Mesenchymal stem cell (in vitro differentiated cells and primary cell): ENCODE data around the gene POTEH.
"Not testable (repeated sequence)": the region's sequence is repeated elsewhere in the genome, so short reads cannot be mapped to it uniquely, and the experiment has no call there.

Experiments used
- DNase-seq: peaks from one replicate; pipeline ENCODE4 v3.0.0-alpha.2; 2013
- H2AFZ ChIP-seq: one replicate; pipeline ENCODE4 v1.6.1; 2013; ENCODE audit warnings: low read depth, mild to moderate bottlenecking, control low read depth, inconsistent platforms, low read length, moderate library complexity
- H2AK5ac ChIP-seq: 2 replicates; pipeline ENCODE4 v1.6.1; 2013; ENCODE audit warnings: low read length, moderate library complexity, mild to moderate bottlenecking, inconsistent platforms; ENCODE audit not compliant: severe bottlenecking
- H2BK120ac ChIP-seq: one replicate; pipeline ENCODE4 v1.6.1; 2013; ENCODE audit warnings: low read depth, mild to moderate bottlenecking, inconsistent platforms, low read length, moderate library complexity
- H2BK12ac ChIP-seq, 2 experiments: one replicate each; pipeline ENCODE4 v1.6.1; 2013; ENCODE audit warnings: inconsistent platforms in 2 of 2, low read length in 2 of 2, mild to moderate bottlenecking in 2 of 2, moderate library complexity in 2 of 2, control low read depth in 1 of 2
- H2BK15ac ChIP-seq: one replicate; pipeline ENCODE4 v1.6.1; 2013; ENCODE audit warnings: mild to moderate bottlenecking, low read depth, inconsistent platforms; ENCODE audit not compliant: poor library complexity, severe bottlenecking
- H2BK5ac ChIP-seq: 2 replicates; pipeline ENCODE4 v1.6.1; 2013; ENCODE audit warnings: low read depth, mild to moderate bottlenecking, low read length, control low read depth, inconsistent platforms; ENCODE audit not compliant: poor library complexity, severe bottlenecking
- H3K14ac ChIP-seq, 2 experiments: one replicate each; pipeline ENCODE4 v1.6.1; 2013; ENCODE audit warnings: inconsistent platforms in 2 of 2, low read length in 2 of 2, control low read depth in 1 of 2, mild to moderate bottlenecking in 1 of 2, moderate library complexity in 1 of 2
- H3K18ac ChIP-seq, 2 experiments: one replicate each; pipeline ENCODE4 v1.6.1; 2013; ENCODE audit warnings: inconsistent platforms in 2 of 2, low read length in 2 of 2, control low read depth in 1 of 2, low read depth in 1 of 2, mild to moderate bottlenecking in 1 of 2
- H3K23ac ChIP-seq, 2 experiments: one replicate each; pipeline ENCODE4 v1.6.1; 2013; ENCODE audit warnings: inconsistent platforms in 2 of 2, low read length in 2 of 2, mild to moderate bottlenecking in 2 of 2, moderate library complexity in 2 of 2, control low read depth in 1 of 2
- H3K27ac ChIP-seq: 2 replicates; pipeline ENCODE4 v1.5.1; 2013; ENCODE audit warnings: mild to moderate bottlenecking, moderate library complexity, low read length, control low read depth, inconsistent platforms; ENCODE audit not compliant: poor library complexity, severe bottlenecking
- H3K27me3 ChIP-seq, 2 experiments: 2 replicates each; pipeline versions ENCODE4 v1.6.1 to v1.7.0; 2013; ENCODE audit warnings: low read length in 2 of 2, mild to moderate bottlenecking in 2 of 2, moderate library complexity in 2 of 2, control low read depth in 1 of 2, inconsistent platforms in 1 of 2; ENCODE audit not compliant: control insufficient read depth in 1 of 2, insufficient read depth in 1 of 2
- H3K36me3 ChIP-seq, 2 experiments: 2 replicates each; pipeline versions ENCODE4 v1.6.1 to v1.7.0; 2013; ENCODE audit warnings: low read length in 2 of 2, control low read depth in 1 of 2, inconsistent platforms in 1 of 2, low read depth in 1 of 2, mild to moderate bottlenecking in 1 of 2; ENCODE audit not compliant: insufficient read depth in 2 of 2, control insufficient read depth in 1 of 2
- H3K4ac ChIP-seq, 2 experiments: one replicate each; pipeline ENCODE4 v1.6.1; 2013; ENCODE audit warnings: inconsistent platforms in 2 of 2, low read length in 2 of 2, mild to moderate bottlenecking in 2 of 2, moderate library complexity in 2 of 2, control low read depth in 1 of 2, low read depth in 1 of 2
- H3K4me1 ChIP-seq: 2 replicates; pipeline ENCODE4 v1.6.1; 2013; ENCODE audit warnings: low read depth, low read length, control low read depth; ENCODE audit not compliant: control insufficient read depth, insufficient read depth
- H3K4me2 ChIP-seq: 2 replicates; pipeline ENCODE4 v1.6.1; 2013; ENCODE audit warnings: low read length, mild to moderate bottlenecking, inconsistent platforms; ENCODE audit not compliant: poor library complexity, severe bottlenecking
- H3K4me3 ChIP-seq, 2 experiments: 2 replicates each; pipeline versions ENCODE4 v1.5.1 to v1.7.0; 2013; ENCODE audit warnings: low read length in 2 of 2, mild to moderate bottlenecking in 2 of 2, control low read depth in 1 of 2, low read depth in 1 of 2; ENCODE audit not compliant: insufficient read depth in 1 of 2
- H3K79me1 ChIP-seq: replicated peaks from 2 replicates; pipeline ENCODE4 v1.6.1; 2013; ENCODE audit warnings: mild to moderate bottlenecking, control low read depth, low read length, inconsistent platforms; ENCODE audit not compliant: poor library complexity, severe bottlenecking
- H3K9ac ChIP-seq: 2 replicates; pipeline ENCODE4 v1.7.0; 2013; ENCODE audit warnings: mild to moderate bottlenecking, low read length, moderate library complexity
- H3K9me3 ChIP-seq: 2 replicates; pipeline ENCODE4 v1.7.0; 2013; ENCODE audit warnings: mild to moderate bottlenecking, low read length; ENCODE audit not compliant: control insufficient read depth
- H4K8ac ChIP-seq: one replicate; pipeline ENCODE4 v1.6.1; 2013; ENCODE audit warnings: inconsistent platforms, mild to moderate bottlenecking, low read length, moderate library complexity
- H4K91ac ChIP-seq: one replicate; pipeline ENCODE4 v1.6.1; 2013; ENCODE audit warnings: mild to moderate bottlenecking, low read length, inconsistent platforms
- WGBS: methylation state at CpG from one replicate; pipeline ENCODE4 v1.1.7; 2013; ENCODE audit warnings: mixed read lengths; 5-methylcytosine and 5-hydroxymethylcytosine counted together

The POTEH gene

DNA sequence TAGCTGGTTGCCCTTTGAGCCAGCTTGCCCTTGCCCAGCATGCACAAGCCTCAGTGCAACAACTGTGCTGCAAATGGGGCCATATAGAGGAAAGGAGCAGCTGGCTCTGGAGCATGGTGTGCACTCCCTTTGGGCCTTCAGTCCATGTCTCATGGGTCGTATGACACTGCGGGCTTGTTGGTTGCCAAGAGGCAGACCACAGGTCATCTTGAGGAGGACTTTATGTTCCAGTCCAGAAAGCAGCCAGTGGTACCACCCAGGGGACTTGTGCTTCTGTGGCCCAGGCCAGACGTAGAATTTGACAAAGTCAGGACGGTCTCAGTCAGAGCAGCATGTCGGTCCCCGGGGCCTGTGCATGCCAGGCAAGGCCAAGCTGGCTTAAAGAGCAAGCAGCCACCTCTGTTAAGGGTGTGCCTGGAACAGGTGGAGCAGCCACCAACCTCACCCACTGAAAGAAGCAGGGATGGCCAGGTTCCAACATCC is 49.1 kb downstream of the POTEH start:
- not testable (repeated sequence) for H3K14ac ChIP-seq, H4K8ac ChIP-seq, H3K18ac ChIP-seq, H3K27ac ChIP-seq, H2BK12ac ChIP-seq, H2BK120ac ChIP-seq, DNase-seq, H3K4me1 ChIP-seq, H3K4me2 ChIP-seq, H3K79me1 ChIP-seq, H3K9ac ChIP-seq, H3K27me3 ChIP-seq, H3K4me3 ChIP-seq, H2AFZ ChIP-seq, H3K4ac ChIP-seq, H2BK15ac ChIP-seq, H2BK5ac ChIP-seq, H3K36me3 ChIP-seq, H3K9me3 ChIP-seq, H2AK5ac ChIP-seq, H4K91ac ChIP-seq, H3K23ac ChIP-seq
- WGBS = no CpG with 5 or more reads among the region's 6 CpGs

DNA sequence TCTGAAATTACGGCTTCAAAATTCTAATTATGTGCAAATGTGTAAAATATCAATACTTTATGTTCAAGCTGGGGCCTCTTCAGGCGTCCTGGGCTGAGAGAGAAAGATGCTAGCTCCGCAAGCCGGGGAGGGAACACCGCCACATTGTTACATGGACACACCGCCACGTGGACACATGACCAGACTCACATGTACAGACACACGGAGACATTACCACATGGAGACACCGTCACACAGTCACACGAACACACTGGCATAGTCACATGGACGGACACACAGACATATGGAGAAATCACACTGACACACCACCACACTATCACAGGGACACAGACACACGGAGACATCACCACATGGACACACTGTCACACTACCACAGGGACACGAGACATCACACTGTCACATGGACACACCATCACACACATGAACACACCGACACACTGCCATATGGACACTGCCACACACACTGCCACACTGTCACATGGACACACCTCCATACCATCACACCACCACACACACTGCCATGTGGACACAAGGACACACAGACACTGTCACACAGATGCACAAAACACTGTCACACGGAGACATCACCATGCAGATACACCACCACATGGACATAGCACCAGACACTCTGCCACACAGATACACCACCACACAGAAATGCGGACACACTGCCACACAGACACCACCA is 58.0 kb downstream of the POTEH start:
- H3K23ac ChIP-seq, H4K91ac ChIP-seq, H3K14ac ChIP-seq, H4K8ac ChIP-seq, H3K27me3 ChIP-seq, H3K9me3 ChIP-seq, H3K4ac ChIP-seq, H2BK120ac ChIP-seq, H2BK12ac ChIP-seq, H2BK15ac ChIP-seq, H3K9ac ChIP-seq, H2AK5ac ChIP-seq, H3K79me1 ChIP-seq, DNase-seq, H2BK5ac ChIP-seq, H3K27ac ChIP-seq, H3K4me2 ChIP-seq, H3K18ac ChIP-seq, H2AFZ ChIP-seq, H3K4me1 ChIP-seq, H3K4me3 ChIP-seq, H3K36me3 ChIP-seq: not testable (repeated sequence)
- 62% methylated on average over 10 of the region's 16 CpGs for WGBS

DNA sequence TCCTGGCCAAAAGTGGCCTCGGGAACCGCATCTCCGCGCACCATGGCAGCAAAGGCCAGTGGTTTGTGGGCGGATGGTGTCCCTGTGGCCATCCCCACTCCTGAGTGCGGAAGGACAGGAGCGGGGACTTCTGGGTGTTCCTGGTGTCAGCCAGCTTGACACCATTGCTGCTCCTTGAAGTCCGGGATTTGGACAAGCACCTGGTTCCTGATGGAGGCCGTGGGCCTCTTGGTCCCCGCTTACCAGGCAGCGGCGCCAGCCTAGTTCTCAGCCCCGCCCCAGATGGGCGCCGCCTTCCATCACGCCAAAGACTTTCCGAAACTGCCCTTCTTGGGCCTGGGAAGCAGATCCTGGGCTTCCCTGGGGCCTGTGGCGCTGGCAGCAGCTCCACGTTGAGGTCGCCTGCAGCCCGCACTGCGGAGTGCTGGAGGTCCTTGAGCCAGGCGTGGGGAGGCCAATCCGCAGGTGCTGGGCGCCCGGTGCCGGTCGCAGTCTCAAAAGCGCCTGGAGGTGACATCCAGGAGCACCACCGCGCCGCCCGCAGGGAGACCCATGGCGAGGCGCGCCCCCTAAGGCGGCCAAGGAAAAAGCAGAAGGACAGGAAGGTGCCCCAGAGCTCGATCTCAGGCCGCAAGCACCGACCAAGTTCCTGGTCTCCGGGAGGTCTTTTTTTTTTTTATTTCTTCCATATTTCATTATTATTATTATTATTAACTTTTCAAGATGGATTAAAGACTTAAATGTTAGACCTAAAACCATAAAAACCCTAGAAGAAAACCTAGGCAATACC is 59.5 kb downstream of the POTEH start:
- not testable (repeated sequence) for H2BK15ac ChIP-seq, H2BK120ac ChIP-seq, H4K8ac ChIP-seq, H2AK5ac ChIP-seq, H2BK12ac ChIP-seq, H3K14ac ChIP-seq, H3K4me1 ChIP-seq, DNase-seq, H3K36me3 ChIP-seq, H3K18ac ChIP-seq, H2BK5ac ChIP-seq, H3K9ac ChIP-seq, H3K4ac ChIP-seq, H3K27me3 ChIP-seq, H4K91ac ChIP-seq, H3K4me3 ChIP-seq, H3K23ac ChIP-seq, H3K27ac ChIP-seq, H3K9me3 ChIP-seq, H3K4me2 ChIP-seq, H3K79me1 ChIP-seq, H2AFZ ChIP-seq
- 93% methylated on average over 9 of the region's 41 CpGs for WGBS

DNA sequence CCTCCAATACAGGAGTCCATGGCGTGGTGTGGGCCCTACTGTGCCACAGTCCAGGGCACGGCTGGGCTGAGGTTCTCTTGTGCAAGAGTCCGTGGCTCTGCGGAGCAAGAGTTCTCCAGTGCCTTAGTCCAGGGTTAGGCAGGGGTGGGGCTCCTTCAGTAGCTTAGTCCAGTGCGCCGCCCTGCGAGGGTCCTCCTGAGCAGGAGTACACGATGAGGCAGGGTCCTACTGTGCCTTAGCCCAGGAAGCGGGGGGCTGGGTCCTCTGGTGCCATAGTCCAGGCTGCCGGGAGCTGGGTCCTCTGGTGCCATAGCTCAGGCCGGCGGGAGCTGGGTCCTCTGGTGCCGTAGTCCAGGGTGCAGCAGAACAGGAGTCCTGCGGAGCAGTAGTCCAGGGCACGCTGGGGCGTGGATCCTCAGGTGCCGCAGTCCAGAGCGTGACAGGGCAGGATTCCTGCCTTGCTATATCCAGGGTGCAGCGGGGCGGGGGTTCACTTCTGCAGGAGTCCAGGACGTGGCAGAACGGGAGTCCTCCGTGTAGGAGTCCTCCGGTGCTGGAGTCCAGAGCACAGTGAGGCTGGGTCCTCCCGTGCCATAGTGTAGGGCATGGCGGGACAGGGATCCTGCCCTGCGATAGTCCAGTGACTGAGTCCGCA is 69.7 kb downstream of the POTEH start:
- H3K27ac ChIP-seq, H3K36me3 ChIP-seq, H3K4me2 ChIP-seq, H2BK5ac ChIP-seq, H4K91ac ChIP-seq, H4K8ac ChIP-seq, H3K4me3 ChIP-seq, H3K9ac ChIP-seq, H2BK15ac ChIP-seq, H3K4ac ChIP-seq, H3K79me1 ChIP-seq, H2BK12ac ChIP-seq, H2AFZ ChIP-seq, H3K27me3 ChIP-seq, DNase-seq, H3K23ac ChIP-seq, H3K14ac ChIP-seq, H2BK120ac ChIP-seq, H3K9me3 ChIP-seq, H3K18ac ChIP-seq, H2AK5ac ChIP-seq, H3K4me1 ChIP-seq: not testable (repeated sequence)
- no CpG with 5 or more reads among the region's 28 CpGs for WGBS
